IPS-18c (cell line): ENCODE data around the gene PDE4B.

Source experiments
- H3K4me3 ChIP-seq: 2 replicates; pipeline ENCODE4 v1.7.0; 2013; ENCODE audit warnings: low read depth, mild to moderate bottlenecking, low read length, moderate library complexity; ENCODE audit not compliant: insufficient read depth
- H3K9me3 ChIP-seq: one replicate; pipeline ENCODE4 v1.6.1; 2013; ENCODE audit warnings: mild to moderate bottlenecking, low read length, moderate library complexity; ENCODE audit not compliant: control insufficient read depth, insufficient read depth

The PDE4B gene

DNA sequence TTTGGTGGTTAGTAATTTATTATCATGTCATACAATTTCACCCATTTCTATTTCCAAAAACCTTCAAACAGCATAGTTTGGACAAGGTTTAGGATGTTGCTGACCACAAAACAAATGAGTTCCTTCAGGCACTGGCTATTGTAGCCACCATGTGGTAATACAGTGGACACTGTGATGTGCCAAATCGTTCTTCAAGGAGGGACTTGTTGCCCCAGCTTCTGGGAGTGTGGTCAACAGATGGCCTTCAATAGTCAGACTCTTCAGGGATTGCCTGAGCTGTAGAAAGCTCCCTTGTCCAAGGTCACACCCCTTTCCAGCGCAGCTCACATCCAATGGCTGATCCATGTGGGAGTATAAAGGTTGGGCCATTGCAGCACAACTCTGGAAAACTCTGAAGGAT lies 2.6 kb downstream of the PDE4B start:
- H3K4me3 ChIP-seq = no peak overlapping the region
- no peaks in the 10 kb centered on the region for H3K9me3 ChIP-seq

DNA sequence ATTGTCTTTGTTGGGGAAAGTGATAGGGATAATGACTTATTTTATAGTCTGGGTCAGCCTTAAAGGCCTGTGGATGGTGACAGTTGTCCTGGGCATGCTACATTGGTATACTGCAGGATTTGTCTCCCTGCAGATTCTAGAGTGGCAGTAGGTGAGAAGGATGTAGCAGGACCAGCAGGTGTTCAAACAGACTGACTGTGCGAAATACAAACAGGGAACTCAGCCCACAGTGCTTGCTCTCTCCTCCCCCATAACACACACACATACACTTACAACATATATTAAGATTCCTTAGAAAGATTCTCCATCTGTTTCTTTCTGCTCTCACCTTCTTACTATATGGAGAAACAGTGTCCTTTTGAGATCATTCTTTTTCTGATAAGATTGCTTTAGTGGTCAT lies 6.9 kb downstream of the PDE4B start:
- no peak overlapping the region for H3K4me3 ChIP-seq
- no peaks in the 10 kb centered on the region for H3K9me3 ChIP-seq

- Histone ChIP-seq H3K9me3 (no peaks in the 10 kb centered on the region), H3K4me3 (no peak overlapping the region)
Observed at GRCh38 chr1:65804584-65804983, 11.9 kb downstream of the PDE4B start.

DNA sequence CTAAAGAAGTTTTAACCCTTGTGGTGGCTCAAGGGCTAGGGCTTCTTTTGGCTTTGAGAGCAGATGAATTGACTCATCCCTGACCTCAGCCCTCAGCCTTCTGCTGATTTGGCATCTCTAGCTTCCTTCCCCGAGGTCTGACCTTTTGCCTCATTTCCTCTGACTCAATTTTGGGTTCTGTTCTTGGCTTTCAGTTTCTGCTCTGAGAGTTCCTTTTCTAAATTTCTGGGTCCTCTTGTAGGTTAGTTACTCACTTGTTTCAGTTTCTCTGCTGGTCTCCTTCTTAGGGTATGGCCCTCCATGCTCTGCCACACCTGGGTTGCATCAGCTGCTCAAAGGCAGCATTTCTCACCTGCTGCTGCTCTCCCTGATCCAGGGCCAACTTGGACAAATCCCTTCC lies 19.4 kb downstream of the PDE4B start:
- H3K4me3 ChIP-seq = no peak overlapping the region
- no peaks in the 10 kb centered on the region for H3K9me3 ChIP-seq

DNA sequence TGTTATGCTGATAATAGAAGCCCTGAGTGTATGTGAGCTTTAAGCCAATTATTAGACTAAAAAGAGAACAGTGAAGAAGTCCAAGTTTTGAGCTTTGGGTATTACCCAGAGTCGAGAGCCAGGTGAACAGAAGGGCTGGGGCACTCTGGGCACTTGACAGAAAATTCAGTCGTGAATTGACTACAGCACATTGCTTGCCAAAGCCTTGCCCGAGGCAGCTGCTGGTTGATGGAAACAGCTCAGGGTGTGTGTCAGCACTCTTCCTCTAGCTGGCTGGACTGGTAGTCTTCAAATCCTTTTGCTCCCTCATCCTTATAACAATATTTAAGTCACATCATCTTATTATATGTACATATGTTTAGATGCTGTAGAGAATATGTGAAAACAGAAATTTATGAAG lies 21.3 kb downstream of the PDE4B start:
- Histone ChIP-seq H3K9me3 (no peaks in the 10 kb centered on the region), H3K4me3 (no peak overlapping the region)

- H3K9me3 ChIP-seq = no peaks in the 10 kb centered on the region
- no peak overlapping the region for H3K4me3 ChIP-seq
Observed at GRCh38 chr1:65814752-65815151, 22.1 kb downstream of the PDE4B start.

DNA sequence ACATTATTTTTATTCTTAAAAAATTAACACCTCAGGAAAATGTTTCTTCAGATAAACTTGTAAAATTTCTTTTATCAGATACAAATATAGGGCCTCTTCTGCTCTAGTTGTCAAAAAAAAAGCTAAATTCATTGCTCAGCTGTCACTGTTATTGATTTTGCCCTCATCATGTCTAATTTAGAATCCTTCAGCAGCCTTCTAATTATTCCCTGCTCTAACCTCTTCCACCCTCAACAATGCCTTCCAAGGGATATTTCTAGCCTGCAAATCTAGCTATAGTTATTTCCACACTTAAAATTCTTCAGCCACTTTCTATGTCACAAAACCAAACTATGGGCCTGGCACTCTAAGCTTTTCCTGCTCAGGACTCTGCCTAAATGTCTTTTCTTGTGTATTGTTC lies 25.2 kb downstream of the PDE4B start:
- Histone ChIP-seq H3K4me3 (no peak overlapping the region), H3K9me3 (no peaks in the 10 kb centered on the region)

DNA sequence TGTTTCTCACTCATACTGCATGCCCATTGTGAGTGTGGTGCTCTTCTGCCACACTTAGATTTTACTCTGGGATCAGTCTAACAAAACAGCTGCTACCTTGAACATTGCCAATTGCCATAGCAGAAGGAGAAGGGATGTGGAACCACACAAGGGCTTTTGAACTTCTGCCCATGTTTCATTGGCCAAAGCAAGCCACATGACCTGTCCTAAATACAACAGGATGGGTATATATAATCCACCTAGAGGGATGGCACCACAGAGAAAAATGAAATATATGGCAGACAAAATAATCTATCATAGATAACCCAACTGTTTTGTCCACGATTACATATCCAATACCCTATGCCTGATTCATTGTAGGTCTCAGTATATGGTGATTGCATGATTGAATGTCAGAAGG lies 26.3 kb downstream of the PDE4B start:
- Histone ChIP-seq H3K9me3 (no peaks in the 10 kb centered on the region), H3K4me3 (no peak overlapping the region)

- Histone ChIP-seq H3K4me3 (no peak overlapping the region), H3K9me3 (no peaks in the 10 kb centered on the region)
Observed at GRCh38 chr1:65820983-65821382, 28.3 kb downstream of the PDE4B start.

- H3K9me3 ChIP-seq = no peaks in the 10 kb centered on the region
- no peak overlapping the region for H3K4me3 ChIP-seq
Observed at GRCh38 chr1:65821386-65821785, 28.7 kb downstream of the PDE4B start.

- no peaks in the 10 kb centered on the region for H3K9me3 ChIP-seq
- H3K4me3 ChIP-seq = no peak overlapping the region
Observed at GRCh38 chr1:65824103-65824502, 31.4 kb downstream of the PDE4B start.

- no peak overlapping the region for H3K4me3 ChIP-seq
- H3K9me3 ChIP-seq = no peaks in the 10 kb centered on the region
Observed at GRCh38 chr1:65825741-65826140, 33.0 kb downstream of the PDE4B start.

- Histone ChIP-seq H3K4me3 (no peak overlapping the region), H3K9me3 (no peaks in the 10 kb centered on the region)
Observed at GRCh38 chr1:65826782-65827181, 34.1 kb downstream of the PDE4B start.

- H3K9me3 ChIP-seq = no peaks in the 10 kb centered on the region
- H3K4me3 ChIP-seq = no peak overlapping the region
Observed at GRCh38 chr1:65827346-65827745, 34.7 kb downstream of the PDE4B start.

DNA sequence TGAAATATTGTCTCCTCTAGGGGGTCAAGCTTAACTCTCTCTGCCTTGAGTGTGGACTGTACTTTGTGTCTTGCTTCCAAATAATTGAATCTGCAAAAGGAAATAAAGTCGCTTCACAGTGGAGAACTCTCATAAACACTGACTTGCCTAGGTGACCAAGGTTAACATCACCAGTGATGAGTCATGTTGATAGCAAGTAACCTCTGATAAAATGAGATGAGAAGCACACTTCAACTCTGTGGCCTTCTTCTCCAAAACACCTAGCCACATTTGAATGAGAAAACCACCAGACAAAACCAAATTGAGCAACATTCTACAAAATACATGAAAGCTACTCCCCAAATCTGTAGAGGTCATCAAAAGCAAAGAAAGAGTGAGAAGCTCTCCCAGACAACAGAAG lies 37.6 kb downstream of the PDE4B start:
- H3K4me3 ChIP-seq = no peak overlapping the region
- no peaks in the 10 kb centered on the region for H3K9me3 ChIP-seq

DNA sequence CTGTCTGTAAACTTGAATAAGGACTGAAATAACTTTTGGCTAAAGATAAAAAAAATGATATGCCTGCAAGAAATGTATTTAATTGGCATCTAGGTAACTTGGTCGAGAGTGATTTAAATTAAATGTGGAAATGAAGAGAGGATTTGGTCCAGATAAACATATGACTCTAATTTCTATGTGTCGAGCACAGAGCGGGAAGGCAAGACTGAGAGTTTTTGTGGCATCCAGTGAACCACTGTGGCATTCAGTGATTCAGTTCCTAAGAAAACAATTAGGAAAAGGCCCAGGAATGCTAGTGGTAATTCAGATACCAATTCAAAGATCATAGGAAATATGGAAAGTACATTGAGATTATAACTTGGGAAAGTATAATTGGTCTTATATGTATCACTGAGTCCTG lies 39.6 kb downstream of the PDE4B start:
- no peak overlapping the region for H3K4me3 ChIP-seq
- no peaks in the 10 kb centered on the region for H3K9me3 ChIP-seq

DNA sequence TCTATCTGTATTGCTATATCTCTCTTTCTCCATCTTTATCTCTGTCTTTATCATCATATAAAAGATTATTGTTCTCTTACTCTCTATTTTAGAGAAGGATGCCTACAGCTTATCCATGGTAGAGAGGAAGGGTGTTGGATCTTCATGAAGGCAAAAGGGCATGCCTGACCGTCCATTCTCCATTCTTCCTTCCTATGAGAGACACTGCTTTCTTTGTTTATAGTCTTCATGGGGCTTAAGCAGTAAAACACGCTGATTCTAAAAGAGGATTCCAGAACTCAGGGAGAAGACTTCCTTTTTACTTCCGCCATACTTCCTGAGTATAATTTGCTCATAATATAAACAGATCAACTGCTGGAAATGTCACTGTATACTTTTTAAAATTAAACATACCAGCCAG lies 44.0 kb downstream of the PDE4B start:
- H3K9me3 ChIP-seq = no peaks in the 10 kb centered on the region
- H3K4me3 ChIP-seq = no peak overlapping the region

DNA sequence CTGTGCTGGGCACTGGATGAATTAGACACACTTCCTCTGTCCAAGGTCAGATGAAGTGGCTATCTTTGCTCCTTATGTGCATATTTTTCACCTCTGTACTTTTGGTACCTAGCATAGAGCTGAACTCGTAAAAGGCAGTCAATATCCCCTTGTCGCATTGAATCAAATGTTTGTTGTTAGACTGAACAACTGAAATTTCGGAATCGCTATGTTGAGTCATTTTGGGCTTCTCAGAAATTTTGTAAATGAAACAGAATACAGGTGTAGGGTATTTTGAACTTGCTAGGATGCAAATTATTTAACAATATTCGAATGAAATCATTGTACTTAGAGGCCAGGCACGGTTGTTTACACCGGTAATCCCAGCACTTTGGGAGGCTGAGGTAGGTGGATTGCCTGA lies 48.0 kb downstream of the PDE4B start:
- H3K9me3 ChIP-seq = no peaks in the 10 kb centered on the region
- no peak overlapping the region for H3K4me3 ChIP-seq

GRCh38 chr1:65844296-65844695 lies 51.6 kb downstream of the PDE4B start:
- Histone ChIP-seq H3K4me3 (no peak overlapping the region), H3K9me3 (no peaks in the 10 kb centered on the region)
